Measurements from ENCODE around the gene SYNCRIP.

DNA sequence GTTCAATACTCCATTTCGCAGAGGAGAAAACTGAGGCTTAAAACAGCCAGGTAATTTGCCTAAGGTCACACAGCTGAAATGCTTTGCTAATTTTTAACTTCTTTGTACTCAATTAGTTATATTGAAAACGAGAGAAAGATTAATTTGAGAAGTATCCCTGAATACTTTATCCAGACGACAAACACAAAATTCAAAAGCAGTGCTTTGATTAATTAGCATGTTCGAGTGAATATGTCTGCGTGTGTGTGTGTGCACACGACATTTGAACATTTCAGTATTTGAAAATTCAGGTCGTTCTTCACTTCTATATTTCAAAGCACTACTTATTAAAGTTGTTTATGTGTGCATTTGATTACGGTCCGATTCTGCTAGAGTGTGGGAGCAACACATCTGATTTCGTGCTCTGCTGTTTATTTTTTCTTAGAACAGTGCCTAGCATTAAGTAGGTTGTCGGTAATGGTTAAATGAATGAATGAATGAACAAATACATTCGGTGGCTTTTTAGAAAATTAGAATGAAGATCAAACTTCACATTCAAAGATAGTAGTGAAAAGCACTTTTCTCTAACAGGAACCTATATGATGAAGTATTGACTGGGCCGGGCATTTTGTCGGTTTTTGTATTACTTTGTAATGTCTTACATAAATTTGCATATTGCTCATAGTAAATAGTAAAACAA lies 36.9 kb upstream of the SYNCRIP start:
- TF ChIP-seq, protein P1, sequence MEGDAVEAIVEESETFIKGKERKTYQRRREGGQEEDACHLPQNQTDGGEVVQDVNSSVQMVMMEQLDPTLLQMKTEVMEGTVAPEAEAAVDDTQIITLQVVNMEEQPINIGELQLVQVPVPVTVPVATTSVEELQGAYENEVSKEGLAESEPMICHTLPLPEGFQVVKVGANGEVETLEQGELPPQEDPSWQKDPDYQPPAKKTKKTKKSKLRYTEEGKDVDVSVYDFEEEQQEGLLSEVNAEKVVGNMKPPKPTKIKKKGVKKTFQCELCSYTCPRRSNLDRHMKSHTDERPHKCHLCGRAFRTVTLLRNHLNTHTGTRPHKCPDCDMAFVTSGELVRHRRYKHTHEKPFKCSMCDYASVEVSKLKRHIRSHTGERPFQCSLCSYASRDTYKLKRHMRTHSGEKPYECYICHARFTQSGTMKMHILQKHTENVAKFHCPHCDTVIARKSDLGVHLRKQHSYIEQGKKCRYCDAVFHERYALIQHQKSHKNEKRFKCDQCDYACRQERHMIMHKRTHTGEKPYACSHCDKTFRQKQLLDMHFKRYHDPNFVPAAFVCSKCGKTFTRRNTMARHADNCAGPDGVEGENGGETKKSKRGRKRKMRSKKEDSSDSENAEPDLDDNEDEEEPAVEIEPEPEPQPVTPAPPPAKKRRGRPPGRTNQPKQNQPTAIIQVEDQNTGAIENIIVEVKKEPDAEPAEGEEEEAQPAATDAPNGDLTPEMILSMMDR (conservative IDR thresholded peaks at IDR 0.05 in 1 of 2, IDR thresholded peaks at IDR 0.05 in 1 of 2; ENCODE audit: low read depth in 1 of 2, low read length in 2 of 2) = no peak
- no peak for TF ChIP-seq EZH2 (IDR thresholded peaks at IDR 0.05; ENCODE audit: low read length, missing control alignments)

All from fibroblast of lung (primary cell).